Gastroesophageal sphincter (tissue), 3 donors: Measurements from ENCODE around the gene PICK1.
"Not testable (repeated sequence)": the region's sequence is repeated elsewhere in the genome, so short reads cannot be mapped to it uniquely, and the experiment has no call there.

Experiments used
- POLR2A ChIP-seq, 2 donors: fragments of 450-650 bp; IDR thresholded peaks; one replicate each; pipeline ENCODE4 v1.6.1; 2017; ENCODE audit warnings: antibody characterized with exemption in 2 of 2, mild to moderate bottlenecking in 2 of 2, moderate library complexity in 1 of 2
- TF ChIP-seq, protein P1 (sequence below), 4 experiments: fragments of 200-600 bp in 2 of 4; fragments of 450-650 bp in 2 of 4; sonication (generic) in 1 of 4; IDR thresholded peaks; one replicate each; pipeline ENCODE4 v1.5.1; 2017 to 2019; ENCODE audit warnings: antibody characterized with exemption in 4 of 4, mild to moderate bottlenecking in 2 of 4, moderate library complexity in 2 of 4

DNA sequence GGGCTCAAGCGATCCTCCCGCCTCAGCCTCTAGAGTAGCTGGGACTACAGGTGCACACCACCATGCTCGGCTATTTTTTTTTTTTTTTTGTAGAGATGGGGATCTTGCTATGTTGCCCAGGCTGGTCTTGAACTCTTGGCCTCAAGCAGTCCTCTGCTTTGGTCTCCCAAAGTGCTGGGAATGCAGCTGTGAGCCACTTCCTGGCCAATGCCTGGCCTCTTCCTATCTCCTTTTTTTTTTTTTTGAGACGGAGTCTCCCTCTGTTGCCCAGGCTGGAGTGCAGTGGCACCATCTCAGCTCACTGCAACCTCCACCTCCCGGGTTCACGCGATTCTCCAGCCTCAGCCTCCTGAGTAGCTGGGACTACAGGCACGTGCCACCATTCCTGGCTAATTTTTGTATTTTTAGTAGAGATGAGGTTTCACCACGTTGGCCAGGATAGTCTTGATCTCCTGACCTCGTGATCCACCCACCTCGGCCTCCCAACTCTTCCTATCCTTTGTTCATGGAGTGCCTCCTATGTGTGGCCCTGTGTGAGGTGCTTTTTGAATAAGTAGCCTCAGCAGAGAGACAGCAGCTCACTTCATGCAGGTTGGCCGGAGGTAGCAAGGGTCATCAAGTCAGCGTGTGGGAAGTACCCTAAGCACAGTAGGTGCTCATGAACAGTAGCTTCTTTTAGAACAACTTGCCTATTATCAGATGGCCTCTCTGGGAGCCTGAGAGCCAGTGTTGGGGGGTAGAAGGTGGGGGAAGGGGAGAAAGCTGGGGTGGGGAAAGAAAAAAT lies 19.6 kb upstream of the PICK1 start:
- TF ChIP-seq, protein P1, sequence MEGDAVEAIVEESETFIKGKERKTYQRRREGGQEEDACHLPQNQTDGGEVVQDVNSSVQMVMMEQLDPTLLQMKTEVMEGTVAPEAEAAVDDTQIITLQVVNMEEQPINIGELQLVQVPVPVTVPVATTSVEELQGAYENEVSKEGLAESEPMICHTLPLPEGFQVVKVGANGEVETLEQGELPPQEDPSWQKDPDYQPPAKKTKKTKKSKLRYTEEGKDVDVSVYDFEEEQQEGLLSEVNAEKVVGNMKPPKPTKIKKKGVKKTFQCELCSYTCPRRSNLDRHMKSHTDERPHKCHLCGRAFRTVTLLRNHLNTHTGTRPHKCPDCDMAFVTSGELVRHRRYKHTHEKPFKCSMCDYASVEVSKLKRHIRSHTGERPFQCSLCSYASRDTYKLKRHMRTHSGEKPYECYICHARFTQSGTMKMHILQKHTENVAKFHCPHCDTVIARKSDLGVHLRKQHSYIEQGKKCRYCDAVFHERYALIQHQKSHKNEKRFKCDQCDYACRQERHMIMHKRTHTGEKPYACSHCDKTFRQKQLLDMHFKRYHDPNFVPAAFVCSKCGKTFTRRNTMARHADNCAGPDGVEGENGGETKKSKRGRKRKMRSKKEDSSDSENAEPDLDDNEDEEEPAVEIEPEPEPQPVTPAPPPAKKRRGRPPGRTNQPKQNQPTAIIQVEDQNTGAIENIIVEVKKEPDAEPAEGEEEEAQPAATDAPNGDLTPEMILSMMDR (IDR thresholded peaks at IDR 0.05), result not testable (repeated sequence)
- TF ChIP-seq POLR2A (IDR thresholded peaks at IDR 0.05), result not testable (repeated sequence)
